GM19035 (cell line): Measurements from ENCODE around the gene PLS1.
A peak's percentile ranks its signal among the peaks of the same experiment; 100 is the strongest.
"Not testable (repeated sequence)": the region's sequence is repeated elsewhere in the genome, so short reads cannot be mapped to it uniquely, and the experiment has no call there.

Experiments
- ATAC-seq: cut with Tn5 transposase; IDR thresholded peaks from one replicate; pipeline ENCODE4 v1.9.1; 2021; ENCODE audit not compliant: unreplicated experiment

Gene PLS1

DNA sequence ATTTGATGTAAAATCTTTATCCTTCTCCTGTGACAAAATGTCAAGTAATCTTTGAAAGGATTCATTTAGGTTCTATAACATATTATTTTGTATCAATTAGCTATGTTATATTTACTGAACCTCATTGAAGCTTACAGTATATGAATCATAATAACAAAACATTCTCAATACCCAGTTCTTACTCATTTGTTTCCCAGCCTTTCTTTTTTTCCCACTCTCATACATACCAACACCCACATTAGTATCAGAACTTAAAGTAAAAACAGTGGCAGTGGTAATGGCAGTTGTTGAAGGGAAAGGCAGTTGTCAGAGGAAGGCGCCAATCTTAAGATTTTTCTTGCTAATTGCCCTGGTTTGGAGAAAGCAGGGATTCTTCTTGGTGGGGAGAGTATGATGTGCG lies 94.4 kb downstream of the PLS1 start:
- no peak for ATAC-seq

DNA sequence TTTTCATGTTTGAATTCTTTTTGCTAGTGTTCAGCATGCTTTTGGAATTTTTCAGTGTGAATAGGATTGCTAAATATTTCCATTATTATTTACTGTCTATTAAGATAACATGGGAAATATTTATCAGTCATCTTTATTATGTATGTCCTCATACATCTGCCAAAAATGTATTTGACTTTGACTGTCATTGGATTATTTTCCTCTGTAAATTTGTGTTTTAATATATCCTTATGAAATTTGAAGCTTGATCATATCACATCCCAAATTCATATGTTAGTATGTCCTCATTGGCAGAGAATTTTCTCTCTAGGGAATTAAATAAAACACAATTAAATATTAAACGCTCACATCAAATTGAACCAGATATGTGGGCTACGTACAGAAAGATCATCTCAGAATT lies 95.3 kb downstream of the PLS1 start:
- no peak for ATAC-seq

DNA sequence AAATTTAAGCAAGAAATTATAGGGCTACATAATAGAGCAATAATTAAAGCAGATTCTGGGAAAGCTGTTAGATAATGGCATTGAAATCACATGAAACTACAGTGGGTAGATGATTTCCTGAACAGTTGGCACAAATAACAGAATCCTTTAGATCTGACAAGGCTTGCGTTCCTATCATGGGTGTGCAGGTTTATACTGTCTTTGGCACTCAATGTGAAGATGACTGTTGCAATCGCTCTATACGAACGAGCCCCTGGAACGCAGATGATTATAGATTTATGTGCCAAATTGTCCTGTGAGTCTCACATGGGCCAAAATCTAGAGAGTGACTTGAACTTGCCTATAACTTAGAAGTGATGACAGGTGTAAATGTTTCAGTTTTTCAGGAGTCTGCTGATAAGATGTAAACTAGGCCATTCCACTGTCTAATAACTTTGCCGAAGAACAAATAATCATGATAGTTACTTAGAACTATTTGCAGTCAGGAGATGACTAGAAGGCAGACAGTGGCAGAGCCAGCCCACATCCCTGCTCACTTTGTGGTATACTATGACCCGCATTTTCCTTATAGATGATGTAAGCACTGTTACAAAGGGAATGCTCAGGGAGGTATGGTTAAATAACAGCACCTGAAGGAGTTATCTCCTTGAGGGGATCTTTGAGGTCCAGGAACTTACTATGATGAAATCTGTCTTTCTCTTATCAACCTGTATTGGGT lies 97.1 kb downstream of the PLS1 start:
- no peak for ATAC-seq

DNA sequence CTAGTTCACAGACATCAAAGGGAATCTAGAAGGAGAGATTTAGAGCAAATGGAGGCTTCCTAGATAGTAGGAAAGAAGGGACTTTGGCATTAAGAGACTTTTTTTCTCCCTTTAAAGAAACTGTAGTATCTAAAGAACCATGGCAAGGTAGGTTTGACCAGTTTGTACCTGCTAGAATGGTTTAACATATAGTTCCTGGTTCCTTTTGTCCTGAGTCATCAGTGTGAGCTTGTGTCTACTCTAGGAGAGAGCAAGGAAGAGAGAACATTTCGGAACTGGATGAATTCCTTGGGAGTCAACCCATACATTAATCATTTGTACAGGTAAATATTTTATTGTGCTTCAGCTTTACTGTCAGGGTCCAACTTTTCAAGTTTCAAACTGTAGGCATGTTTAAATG lies 98.0 kb downstream of the PLS1 start:
- ATAC-seq: no peak

DNA sequence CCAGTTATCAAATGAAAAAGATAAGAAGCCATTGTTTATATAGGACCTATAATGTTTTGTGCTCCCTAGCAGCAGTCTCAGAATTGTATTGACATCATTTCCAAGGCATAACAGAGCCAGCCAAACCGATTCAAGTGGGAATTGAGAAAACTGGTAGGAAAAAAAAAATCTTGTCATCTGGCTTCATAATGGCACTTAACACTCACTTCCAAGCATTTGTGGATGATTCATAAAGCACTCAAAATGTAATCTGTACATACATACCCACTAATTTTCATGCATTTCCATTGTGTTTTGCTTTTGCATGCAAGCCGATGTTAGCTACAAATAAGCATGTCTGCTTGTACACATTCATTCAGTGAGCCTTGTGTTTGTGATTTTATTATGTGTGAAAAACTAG lies 109.0 kb downstream of the PLS1 start:
- no peak for ATAC-seq

DNA sequence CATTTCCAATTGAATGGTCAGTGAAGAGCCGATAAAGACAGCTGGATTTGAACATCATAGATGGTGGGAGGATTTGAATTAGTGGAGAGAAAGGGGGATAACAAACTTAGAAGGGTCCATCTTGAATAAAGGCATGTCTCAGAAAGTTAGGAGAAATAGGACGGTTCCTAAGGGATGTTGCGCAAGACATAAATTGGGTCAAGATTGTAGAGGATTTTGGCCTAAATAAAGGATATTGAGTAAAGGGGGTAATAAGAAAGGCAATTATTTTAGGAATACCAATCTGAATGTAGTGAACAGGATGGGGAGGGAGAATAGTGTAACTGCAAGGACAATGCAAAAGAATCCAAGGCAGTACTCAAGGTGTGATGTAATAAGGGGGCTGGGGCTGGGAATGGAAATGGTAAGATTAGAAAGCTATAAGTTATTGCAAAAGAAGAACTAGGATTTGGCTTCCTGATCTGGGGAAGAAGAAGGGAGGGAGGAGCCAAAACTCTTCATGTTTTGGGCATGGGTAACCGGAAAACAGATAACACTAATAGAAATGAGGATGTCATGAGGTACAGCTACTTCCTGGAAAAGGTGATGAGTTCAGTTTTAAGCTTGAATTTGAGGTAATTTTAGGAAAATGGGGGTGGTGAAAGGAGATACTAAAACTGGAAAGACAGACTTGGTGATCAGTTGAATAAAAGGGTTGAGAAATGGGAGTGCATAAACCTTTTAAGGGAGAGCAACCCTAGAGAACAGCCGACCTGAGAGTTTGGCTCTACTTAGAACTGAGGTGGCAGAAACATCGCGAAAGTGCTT lies 110.3 kb downstream of the PLS1 start:
- no peak for ATAC-seq

DNA sequence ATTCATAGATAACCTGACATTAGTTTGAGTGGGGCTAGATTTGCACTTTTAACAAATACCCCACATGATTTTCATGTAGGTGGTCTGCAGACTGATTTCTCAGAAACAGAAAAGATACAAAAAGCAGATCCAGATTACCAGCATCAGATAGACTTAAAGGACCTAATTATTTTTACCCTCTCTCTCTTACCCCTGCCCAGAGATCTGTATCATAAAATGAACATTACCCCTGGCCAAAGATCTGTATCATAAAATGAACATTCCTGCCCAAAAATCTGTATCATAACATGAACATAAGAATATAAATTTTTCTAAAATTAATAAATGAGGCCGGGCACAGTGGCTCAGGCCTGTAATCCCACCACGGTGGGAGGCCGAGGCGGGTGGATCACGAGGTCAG lies 113.0 kb downstream of the PLS1 start:
- ATAC-seq: no peak

DNA sequence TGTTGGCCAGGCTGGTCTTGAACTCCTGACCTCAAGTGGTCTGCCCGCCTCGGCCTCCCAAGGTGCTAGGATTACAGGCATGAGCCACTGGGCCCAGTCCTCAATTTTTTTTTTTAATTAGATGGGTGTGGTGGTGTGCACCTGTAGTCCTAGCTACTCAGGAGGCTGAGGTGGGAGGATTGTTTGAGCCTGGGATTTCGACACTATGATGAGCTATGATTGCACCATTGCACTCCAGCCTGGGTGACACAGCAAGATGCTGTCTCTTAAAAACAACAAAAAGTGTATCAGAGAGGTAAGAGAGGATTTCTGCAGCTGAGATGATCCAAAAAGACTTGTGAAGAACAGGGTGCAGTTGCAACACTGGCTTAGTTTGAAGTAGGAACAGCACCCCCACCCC lies 118.7 kb downstream of the PLS1 start:
- not testable (repeated sequence) for ATAC-seq

DNA sequence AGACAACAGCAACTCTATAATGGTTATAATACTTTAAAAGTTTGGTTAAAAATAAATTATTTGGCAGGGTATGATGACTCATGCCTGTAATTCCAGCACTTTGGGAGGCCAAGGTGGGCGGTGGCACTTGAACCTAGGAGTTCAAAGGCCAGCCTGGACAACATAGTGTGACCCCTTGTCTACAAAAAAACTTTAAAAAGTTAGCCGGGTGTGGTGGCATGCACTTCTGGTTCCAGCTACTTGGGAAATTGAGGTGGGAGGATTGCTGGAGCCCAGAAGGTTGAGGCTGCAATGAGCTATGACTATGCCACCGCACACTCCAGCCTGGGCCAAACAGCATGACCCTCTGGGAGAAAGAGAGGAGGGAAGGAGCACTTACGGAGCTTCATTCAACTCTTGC lies 119.9 kb downstream of the PLS1 start:
- ATAC-seq: no peak

DNA sequence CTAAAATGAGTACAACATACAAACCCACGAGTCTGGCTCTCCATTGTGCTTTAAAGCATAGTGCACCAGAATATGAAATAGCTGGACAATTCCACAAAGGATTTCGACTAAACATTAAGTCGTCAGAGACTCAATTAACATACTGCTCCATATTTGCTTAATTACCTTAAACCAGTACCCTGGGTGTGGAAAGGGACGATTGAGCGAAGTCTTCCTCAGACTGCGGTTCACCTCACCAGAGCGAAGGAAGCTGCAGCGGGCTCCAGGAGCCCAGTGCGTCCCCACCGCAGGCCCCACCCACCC lies 127.4 kb downstream of the PLS1 start:
- ATAC-seq: peak; percentile 35

DNA sequence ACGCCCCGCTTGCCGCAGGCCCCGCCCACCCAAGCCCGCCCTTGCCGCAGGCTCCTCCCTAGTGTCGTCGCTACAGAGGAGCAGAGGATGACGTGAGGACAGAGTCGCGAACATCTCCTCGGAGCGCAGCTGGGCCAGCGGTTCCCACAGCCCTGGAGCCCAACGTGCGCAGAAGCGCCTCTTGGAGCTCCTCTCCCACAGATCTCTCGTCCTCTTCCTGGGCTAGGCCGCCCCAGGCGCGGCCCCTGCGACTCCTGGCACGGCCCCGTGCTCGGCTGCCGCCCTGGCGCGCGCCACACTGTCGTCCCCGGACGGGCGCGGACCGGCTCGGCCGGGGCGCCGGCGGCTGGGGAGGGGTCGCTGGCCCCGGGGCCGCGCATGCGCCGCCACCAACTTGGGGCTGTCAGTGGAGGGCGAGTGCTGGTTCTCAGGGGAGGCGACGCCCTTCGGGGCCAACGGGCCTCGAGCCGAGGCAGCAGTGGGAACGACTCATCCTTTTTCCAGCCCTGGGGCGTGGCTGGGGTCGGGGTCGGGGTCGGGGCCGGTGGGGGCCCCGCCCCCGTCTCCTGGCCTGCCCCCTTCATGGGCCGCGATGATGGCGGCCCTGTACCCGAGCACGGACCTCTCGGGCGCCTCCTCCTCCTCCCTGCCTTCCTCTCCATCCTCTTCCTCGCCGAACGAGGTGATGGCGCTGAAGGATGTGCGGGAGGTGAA lies 127.9 kb downstream of the PLS1 start, which contains the start of gene TRPC1:
Gene TRPC1 (plus strand): TSS at position 67 of the 714 bp plus-strand sequence. CDS start 526 bp downstream, at position 593.
- peak; percentile 93 for ATAC-seq

DNA sequence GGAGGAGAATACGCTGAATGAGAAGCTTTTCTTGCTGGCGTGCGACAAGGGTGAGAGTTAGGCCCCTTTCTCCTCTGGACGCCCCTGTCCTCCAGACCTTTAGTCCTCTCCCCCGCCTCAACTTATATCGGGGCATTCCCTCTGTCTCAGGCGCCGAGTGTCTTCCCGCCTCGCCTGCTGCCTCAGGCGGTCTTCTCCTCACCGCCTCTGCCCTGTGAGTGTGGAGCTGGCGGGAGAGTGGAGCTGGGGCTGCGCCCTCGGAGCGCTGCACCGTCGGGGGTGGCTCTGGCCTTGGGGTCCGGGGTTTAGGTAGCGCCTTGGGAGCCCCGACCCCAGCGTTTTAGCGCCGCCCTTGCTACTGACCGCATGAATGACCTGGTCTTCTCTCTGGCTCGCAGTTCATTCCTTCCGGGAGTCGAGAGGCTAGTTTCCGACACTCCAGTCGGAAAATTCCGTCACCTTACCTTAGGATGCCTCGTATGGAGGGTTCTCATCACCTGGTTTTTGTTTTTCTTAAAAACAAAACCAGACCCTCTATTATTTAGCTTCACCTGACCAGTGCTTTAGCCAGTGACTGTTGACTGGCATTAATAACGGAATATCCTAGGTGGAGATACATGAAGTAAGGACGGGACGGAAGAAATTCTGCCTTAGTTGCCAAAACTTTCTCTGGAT lies 128.6 kb downstream of the PLS1 start:
- ATAC-seq: peak; percentile 26

DNA sequence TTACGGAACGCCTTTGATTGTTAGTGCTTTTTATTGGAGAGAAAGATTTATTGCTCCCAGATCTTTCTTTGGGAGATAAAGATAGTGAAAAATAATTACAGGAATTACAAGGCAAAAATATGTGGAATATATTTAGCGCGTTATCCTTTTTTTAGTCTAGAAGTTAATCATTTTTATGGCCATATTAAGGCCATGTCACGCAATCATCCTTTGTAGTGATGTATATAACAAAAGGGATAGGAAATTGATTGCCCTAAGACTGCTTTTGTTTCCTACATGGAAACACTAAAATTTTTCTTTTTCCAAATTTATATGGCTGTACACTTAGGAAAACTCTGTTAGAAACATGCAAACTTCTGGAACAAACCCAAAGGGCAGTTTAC lies 129.2 kb downstream of the PLS1 start:
- ATAC-seq: no peak

DNA sequence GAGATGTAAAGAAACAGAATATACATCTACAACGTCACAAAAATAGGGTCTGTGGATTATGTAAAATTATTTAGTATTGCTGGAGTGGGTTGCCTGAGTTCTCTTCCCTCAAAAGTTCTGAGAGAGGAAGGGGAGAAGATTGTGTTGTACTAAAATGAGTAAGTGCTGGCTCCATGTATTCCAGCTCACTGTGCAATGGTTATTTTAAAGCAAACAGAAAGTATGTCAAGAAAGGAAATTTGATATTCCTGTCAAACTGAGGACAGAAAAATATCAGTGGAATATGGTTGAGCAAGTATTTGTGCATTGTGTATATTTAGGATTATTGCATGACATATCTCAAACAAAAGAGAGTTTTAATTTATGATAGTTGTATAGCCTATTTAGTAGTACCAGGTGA lies 129.8 kb downstream of the PLS1 start:
- ATAC-seq: no peak

DNA sequence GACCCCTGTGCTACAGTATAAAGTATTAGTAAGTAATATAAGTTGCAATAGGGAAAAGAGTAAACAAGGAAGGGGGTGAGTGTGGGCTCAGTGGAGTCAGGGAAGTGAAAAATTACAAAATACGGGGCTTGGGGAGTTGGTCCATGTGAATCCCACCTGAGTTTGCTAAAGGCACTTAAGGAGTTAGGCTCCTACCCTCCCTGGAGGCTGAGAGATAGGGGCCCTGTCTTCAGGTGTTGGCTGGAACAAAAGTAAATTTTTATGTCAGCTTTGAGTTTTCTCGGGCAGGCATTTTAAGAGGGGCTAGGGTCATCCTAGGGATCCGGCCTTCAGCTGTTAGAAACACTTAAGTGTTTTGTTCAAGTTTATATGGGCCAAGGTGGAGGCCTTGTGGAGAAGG lies 135.9 kb downstream of the PLS1 start:
- ATAC-seq: no peak

DNA sequence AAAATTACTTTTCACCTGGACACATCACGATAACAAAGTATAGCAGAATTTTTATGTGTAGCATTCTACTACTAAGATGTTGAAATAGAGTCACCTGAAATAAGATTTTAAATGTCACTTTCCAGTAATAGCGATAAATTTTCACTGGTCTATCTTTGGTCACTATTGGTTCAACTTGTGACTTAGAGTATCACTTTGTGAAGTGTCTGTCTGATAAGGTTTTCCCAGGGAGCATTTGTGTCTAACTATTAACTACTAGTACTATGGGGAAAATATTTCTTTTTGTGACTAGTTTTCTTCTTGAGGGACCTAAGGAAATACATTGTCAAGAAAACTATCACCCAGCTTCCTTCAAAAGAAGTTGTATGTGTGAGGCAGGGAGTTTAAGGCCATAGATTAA lies 138.6 kb downstream of the PLS1 start:
- no peak for ATAC-seq

DNA sequence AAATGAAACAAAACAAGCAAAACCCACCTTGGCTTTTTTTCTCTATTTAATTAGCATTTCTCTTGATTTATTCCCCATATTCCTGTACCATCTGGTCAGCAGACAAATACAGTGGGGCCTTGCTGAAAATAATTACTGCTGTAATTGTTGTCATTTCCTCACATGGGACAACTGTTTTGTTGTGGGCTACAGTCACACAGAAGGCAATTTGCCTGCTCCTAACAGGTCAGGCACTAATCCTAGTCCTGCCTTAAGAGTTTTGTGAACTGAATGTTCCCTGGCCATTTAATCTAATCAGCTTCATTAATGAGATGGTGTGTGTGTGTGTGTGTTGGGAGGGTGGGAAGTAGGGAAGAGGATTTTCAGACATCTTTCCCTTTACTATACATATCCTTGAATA lies 139.3 kb downstream of the PLS1 start:
- no peak for ATAC-seq

DNA sequence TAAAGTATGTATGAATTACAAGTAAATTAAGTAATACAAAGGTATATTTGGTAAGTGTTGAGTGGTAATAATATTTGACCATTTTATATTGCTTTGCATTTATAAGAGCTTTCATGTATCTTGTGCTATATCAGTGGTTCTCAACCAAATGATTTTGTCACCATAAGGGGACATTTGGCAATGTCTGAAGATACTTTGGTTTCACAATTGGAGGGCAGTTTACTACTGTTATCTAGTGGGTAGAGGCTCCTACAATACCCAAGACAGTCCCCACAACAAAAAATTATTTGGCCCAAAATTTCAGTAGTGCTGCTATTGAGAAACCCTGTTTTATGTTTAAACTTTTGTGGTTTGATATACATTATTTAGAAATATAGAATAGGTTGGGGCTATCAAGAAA lies 142.2 kb downstream of the PLS1 start:
- no peak for ATAC-seq

DNA sequence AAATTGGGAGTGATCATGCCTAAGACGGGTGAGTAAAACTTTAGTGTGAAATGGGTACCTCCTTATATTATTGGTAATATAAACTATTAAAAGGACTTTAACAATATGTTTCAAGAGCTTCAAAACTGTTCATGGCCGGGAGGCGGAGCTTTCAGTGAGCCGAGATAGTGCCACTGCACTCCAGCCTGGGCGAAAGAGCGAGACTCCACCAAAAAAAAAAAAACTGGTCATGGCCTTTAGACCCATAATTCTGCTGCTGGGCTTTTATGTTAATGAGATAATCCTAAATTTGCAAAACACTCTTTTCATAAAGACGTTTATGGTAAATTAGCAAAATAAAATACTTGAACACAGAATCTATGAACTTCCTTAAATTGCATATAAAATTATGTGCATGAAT lies 150.5 kb downstream of the PLS1 start:
- ATAC-seq: no peak

DNA sequence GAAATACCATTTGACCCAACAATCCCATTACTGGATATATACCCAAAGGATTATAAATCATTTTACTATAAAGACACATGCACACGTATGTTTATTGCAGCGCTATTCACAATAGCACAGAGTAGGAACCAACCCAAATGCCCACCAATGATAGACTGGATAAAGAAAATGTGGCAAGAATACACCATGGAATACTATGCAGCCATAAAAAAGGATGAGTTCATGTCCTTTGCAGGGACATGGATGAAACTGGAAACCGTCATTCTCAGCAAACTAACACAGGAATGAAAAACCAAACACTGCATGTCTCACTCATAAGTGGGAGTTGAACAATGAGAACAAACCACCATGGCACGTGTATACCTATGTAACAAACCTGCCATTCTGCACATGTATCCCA lies 154.3 kb downstream of the PLS1 start:
- not testable (repeated sequence) for ATAC-seq

DNA sequence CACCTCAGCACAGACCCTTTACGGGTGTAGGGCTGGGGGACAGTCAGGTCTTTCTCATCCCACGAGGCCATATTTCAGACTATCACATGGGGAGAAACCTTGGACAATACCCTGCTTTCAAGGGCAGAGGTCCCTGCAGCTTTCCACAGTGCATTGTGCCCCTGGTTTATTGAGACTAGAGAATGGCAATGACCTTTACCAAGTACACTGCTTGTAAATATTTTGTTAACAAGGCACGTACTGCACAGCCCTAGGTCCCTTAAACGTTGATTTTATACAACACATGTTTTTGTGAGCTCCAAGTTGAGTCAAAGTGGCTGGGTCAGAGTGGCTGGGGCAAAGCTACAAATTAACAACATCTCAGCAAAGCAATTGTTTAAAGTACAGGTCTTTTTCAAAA lies 156.4 kb downstream of the PLS1 start:
- ATAC-seq: not testable (repeated sequence)

DNA sequence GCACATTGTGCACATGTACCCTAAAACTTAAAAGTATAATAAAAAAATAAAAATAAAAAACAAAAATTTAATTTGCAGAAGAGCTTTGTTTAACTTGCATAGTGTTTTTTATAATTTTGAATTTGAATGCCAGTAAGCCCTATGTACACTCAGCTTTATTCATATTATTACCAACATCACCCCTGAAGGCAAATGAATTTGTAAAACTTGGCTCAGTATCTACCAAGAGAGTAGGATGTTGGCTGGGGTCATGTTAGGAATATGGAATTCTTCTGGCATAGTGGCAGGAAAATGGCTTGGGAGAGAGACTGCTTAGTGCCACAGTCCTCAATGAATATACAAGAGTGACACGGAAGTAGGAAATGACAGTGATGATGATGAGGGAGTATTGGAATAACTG lies 158.3 kb downstream of the PLS1 start:
- no peak for ATAC-seq
